Measurements from ENCODE around the gene PROK2.

Gene PROK2

DNA sequence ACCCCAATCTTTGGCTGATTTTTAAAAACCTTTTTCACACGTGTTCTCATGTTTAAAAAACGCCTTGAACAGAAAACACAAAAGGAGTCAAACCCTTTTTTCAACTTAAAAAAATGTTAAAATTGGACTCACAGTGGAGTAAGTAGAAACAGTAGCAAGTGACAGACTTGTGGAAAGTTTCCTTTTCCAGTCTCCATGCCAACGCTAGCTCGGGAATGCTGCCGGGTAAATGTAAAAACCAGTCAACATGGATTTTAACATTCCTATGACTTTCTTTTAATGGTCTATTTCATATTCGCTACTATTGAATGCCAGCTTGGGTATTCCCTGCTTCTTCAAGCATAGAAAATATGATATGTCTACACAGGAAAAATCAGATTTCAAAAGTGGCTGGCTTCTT is 1.6 kb upstream of the PROK2 start:
- DNase-seq (ENCODE audit: low read depth in 2 of 2) = no peak

DNA sequence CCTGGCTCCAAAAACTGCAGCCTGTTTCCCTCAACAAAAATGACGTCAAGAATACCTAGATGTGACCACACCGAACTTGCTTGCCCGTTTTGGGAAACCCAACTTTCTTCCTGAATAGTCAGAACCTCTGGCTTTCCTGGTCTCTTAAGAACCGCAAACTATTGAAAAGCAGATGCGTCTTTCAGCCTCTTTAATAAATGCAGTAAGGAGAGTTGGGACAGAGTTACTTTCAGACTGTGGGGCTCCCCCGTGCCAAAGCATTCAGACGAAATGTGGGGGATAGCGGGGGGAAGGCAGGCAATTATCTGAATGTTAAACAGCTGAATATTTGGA is 1.2 kb upstream of the PROK2 start:
- DNase-seq (ENCODE audit: low read depth in 2 of 2) = no peak

DNA sequence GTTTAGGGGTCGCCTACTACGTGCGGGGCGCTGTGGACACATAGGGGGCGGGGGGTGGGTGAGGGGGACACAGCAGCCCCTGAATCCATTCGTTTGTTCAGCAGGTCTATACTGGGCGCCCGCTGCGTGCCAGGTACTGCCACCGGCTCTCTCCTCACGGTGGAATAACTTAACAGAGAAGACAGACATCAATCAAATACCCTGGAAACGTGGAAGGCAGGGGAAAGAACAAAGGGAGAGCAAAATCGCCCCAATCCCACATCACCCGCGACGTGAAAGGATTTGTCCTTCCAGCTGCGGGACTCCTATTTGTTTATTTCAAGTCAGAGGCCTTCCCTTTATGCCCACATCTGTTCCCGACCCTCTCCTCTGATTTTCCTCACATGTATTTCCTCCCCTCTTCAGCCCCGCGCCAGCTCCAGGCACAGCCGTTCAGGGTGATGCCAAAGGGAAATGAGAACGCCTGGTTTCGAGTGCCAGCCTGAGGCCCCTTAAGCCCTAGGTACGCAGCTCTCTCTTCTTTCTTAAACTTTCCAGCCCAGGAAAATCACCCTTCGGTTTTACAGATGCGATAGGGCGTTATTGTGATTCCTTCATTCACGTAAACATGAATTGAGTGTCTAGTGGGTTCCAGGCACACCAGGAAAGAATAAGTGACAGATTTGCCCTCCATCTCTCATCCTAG is 726 bp upstream of the PROK2 start:
- DNase-seq (ENCODE audit: low read depth in 2 of 2) = no peak

DNA sequence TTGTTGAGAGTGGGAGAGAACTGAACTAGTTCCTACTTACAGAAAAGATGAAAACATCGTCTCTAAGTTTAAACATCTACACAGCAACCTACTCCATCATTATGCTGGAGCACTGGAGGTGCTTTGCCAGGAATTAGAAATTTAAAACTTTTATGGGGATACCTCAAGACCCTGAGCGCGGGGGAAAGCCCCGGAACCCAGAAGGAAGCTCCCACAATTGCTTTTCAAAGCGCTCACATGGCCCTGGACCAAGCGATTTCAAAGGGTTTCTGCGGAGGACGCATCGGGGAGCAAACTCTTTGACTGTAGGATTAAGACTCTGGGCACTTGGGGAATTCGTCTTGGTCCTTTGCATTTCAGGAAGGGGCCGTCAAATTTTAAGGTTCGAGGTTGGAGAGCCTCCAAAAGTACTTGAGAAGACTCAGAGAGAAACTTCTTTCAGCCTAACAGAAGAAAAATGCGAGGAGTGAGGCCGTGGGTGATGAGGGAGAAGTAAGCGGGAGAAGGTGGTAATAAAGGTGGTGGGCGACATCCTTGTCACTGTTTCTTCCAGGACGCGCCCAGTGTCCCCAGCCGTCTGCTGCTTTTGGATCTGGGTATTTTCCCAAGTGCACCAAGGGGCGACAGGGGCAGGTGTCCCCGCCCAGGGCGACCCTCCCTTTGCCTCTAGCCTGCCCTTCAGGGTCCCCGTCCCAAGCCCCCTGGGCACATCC is 591 bp downstream of the PROK2 start:
- no peak for DNase-seq (ENCODE audit: low read depth in 2 of 2)

DNA sequence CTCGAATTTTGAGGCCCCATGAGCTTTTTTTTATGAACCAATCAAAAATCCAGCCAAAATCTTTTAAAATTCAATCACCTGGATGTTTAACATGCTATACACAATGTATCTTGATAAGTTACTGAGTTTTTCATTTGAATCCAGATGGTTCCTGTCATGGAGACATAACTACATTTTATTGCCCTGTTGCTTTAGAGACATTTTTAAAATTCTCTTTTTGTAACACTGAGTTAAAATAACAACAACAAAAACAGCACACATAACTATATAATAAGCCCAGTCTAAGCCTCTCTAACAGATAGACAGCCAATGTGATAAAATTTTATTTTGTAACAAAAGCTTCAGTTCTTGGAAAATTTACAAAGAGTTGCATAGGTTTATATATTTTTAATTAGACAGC is 1.8 kb downstream of the PROK2 start:
- DNase-seq (ENCODE audit: low read depth in 2 of 2) = no peak

DNA sequence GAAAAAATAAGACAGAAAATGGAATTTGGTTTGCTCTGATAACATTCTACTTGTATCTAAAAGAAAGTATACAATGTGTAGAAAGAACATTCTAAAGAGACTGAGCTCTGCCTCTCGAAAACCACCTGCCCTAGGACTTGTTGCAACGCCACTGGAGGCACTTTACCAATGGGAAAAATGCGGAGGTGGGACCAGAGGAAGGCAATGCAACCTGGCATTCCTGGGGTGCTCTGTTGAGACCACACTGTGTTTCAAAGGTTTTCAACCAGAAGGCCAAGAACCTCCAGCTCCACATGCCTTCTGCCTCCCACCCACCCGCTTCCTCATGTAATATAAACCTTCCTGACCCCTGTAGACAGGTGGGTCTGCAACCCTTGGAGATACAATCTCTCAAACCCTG is 4.5 kb downstream of the PROK2 start:
- DNase-seq (ENCODE audit: low read depth in 2 of 2) = no peak

DNA sequence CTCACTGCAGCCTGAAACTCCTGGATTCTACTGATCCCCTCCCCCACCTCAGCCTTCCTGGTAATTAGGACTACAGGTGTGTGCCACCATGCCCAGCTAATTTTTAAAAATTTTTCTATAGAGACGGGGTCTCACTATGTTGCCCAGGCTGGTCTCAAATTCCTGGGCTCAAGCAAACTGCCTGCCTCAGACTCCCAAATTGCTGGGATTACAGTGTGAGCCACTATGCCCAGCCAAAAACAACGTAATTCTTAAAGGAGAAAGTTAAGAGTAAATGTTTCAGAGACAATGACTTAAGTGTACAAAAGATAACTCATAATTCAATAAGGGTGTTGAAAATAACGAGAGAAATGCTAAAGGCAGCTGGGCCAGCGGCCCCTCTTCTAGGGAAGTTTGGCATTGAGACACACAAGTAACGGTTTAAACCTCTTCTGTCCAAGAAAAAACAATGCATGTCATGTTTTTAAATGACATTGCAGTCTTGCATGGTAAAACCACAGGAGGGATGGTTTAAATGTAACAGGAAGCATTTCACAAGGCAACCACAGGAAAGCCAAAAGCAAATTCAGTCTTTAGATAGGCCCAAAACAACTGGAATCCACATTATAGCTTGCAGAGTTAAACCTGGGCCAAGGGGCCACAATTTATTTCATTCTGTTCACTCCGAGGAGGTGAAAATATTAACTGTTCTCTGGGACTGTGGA is 5.1 kb downstream of the PROK2 start:
- no peak for DNase-seq (ENCODE audit: low read depth in 2 of 2)

DNA sequence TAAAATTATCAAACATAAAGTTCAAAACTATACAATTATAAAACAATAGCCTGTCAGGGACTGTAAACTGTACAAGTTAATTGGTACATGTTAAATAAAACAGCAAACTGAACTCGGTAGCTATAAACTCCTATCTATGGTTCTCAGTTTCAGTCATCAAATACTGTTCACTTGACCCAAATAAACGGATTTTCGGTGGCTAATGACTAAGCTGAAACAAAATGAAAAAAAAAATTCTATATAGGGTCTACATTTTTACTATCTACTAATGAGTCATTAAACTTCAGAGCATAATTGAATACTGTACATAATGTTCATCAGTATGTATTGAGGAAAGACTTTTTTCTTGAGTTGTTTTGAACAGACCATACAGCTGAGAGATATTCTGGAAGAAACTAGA is 6.6 kb downstream of the PROK2 start:
- DNase-seq (ENCODE audit: low read depth in 2 of 2) = no peak

DNA sequence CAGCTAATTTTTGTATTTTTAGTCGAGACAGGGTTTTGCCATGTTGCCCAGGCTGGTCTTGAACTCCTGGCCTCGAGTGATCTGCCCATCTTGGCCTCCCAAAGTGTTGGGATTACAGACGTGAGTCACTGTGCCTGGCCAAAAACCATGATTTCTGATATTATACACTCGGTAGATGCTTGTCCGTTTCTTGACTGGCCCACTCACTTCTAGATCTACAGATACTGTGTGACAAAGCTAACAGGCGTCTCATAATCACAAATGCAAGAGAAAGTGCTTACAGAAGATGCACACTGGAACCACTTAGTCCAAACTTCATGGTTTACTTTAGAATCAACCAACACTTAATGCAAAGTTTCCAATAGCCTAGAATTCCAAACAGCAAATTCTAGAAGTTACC is 8.4 kb downstream of the PROK2 start:
- DNase-seq (ENCODE audit: low read depth in 2 of 2) = no peak

DNA sequence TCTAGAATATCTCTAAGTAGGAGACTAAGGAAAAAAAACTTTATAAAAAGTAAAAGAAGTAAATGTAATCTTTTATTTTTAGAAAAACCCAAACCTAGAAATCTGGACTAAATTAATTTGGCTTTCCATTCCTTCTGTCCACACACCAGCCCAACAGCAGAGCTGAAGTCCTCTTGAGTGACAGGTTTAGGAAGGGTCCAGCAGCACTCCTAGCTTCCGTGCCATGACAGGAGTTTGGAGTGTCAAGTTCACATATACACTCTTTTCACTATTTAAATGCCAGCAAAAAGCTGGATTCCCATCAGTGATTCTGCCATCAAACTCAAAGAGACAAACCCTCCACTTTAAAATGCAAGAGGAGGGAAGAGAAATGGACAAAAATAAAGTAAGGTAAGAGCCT is 13.1 kb downstream of the PROK2 start:
- DNase-seq (ENCODE audit: low read depth in 2 of 2) = no peak

DNA sequence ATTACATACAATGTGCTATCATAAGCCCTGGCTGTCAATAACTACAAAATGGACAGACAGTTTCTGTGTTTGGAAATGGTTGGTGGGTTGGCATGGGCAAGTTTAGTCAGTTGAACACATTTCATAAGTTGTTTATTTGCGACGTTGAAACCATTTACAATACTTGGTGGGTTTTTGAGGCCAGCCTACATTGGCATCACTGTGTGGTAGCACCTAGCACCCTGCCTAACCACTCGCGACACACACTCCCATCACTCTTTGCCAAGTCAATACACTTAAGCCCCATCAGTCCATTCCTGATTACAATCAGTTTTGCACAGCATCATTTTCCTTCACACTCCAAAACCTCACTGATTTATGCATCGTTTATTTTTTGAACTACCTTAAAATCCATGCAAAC is 13.8 kb downstream of the PROK2 start:
- DNase-seq (ENCODE audit: low read depth in 2 of 2) = no peak

DNA sequence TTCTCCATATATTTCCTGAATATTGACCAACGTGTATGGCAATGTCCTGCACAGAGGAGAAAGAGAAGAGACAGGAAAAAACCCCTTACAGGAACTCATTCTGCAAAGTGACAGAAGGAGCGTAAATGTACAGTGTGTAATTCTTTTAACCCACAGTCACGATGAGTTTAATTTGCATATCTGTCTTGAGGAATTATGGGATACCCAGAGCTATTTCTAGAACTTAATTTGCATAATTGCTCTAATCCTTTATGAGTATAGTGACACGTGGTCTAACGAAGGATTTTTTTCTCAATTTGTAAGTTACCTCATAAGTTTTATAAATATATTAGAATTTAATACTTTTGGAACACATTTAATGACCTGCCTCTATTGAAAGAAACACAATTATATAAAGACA is 21.5 kb downstream of the PROK2 start:
- no peak for DNase-seq (ENCODE audit: low read depth in 2 of 2)

DNA sequence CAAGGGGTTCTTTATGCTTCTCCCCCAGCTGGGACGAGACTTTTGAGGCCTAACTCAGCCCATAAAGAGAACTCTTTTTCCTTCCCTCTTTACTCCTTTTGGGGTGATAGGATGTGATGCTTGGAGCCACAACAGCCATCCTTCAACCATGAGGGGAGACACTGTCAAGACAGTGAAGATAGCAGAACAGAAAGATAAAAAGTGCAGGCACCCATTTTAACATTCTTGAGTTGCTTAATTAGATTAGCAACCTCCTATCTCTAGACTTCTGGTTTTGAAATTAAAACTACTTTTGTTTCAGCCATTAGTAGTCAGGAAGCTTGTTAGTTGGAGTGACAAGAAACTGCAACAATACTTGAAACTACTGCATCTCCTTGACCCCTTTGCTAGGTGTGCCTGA is 24.8 kb downstream of the PROK2 start:
- DNase-seq (ENCODE audit: low read depth in 2 of 2) = no peak

DNA sequence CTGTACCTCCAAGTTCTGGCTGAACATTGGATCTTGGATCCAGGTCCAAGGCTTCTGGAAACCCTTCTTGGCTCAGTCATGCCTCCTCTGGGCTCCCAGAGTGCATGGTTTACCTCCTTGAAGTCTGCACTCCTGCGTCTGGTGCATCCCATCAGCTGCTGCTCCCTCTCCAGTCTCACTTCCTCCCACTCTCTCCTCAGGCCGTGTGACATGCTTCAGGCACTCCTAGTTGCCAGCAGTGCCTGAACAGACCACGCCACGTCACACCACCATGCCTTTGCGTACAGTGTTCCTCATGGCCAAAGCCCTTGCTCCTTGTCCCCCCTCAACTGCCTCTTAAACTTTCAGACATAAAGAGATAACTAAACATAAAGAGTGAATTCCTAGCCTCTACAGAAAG is 25.5 kb downstream of the PROK2 start:
- no peak for DNase-seq (ENCODE audit: low read depth in 2 of 2)

DNA sequence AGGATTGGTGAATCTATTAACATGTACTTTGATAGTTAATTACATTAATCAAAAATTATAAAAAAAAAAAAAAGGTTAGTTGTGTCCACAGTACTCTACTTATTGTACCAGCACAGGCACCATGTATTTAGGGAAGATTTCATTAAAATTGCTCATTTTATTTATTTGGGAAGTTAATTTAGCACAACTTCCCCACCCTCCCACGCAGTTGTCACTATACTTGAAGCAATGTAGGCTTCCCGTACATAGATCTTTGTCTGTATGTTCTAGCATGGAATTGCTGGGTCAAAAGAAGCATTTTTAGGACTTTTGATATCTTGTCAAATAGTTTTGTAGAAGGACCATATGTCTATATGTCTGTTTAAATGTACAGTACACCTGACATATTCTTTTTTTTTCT is 26.9 kb downstream of the PROK2 start:
- no peak for DNase-seq (ENCODE audit: low read depth in 2 of 2)

DNA sequence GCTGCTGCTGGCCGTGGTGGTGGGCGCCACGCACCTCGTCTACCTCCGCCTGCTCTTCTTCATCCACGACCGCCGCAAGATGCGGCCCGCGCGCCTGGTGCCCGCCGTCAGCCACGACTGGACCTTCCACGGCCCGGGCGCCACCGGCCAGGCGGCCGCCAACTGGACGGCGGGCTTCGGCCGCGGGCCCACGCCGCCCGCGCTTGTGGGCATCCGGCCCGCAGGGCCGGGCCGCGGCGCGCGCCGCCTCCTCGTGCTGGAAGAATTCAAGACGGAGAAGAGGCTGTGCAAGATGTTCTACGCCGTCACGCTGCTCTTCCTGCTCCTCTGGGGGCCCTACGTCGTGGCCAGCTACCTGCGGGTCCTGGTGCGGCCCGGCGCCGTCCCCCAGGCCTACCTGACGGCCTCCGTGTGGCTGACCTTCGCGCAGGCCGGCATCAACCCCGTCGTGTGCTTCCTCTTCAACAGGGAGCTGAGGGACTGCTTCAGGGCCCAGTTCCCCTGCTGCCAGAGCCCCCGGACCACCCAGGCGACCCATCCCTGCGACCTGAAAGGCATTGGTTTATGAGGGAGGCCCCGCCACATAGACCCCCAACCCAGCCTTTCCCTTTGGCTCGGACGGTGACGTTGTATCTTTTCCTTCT is 30.2 kb downstream of the PROK2 start:
- DNase-seq (ENCODE audit: low read depth in 2 of 2) = no peak

DNA sequence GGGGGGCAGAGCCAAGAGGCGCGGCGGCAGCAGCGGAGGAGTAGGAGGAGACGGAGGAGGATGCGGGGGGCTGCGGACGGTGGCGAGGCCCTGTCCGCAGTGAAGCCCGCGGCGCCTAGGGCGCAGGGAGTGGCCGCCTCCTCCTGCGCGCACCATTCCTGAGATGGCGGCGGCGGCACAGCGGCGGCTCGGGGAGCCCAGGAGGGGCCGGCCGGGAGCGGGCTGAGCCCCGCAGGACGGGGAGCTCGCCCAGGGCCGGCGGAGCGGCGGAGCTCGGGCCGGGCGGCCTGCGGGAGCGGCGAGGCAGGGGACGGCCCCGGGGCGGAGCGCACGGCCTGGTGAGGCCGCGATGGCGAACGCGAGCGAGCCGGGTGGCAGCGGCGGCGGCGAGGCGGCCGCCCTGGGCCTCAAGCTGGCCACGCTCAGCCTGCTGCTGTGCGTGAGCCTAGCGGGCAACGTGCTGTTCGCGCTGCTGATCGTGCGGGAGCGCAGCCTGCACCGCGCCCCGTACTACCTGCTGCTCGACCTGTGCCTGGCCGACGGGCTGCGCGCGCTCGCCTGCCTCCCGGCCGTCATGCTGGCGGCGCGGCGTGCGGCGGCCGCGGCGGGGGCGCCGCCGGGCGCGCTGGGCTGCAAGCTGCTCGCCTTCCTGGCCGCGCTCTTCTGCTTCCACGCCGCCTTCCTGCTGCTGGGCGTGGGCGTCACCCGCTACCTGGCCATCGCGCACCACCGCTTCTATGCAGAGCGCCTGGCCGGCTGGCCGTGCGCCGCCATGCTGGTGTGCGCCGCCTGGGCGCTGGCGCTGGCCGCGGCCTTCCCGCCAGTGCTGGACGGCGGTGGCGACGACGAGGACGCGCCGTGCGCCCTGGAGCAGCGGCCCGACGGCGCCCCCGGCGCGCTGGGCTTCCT is 31.0 kb downstream of the PROK2 start, which contains the start of gene GPR27:
TSS of gene GPR27 (plus strand) at position 155 of the 909 bp plus-strand sequence. CDS start at position 350, 195 bp downstream.
- peak in 1 of 2 experiments; percentile 3 for DNase-seq (ENCODE audit: low read depth in 2 of 2)

DNA sequence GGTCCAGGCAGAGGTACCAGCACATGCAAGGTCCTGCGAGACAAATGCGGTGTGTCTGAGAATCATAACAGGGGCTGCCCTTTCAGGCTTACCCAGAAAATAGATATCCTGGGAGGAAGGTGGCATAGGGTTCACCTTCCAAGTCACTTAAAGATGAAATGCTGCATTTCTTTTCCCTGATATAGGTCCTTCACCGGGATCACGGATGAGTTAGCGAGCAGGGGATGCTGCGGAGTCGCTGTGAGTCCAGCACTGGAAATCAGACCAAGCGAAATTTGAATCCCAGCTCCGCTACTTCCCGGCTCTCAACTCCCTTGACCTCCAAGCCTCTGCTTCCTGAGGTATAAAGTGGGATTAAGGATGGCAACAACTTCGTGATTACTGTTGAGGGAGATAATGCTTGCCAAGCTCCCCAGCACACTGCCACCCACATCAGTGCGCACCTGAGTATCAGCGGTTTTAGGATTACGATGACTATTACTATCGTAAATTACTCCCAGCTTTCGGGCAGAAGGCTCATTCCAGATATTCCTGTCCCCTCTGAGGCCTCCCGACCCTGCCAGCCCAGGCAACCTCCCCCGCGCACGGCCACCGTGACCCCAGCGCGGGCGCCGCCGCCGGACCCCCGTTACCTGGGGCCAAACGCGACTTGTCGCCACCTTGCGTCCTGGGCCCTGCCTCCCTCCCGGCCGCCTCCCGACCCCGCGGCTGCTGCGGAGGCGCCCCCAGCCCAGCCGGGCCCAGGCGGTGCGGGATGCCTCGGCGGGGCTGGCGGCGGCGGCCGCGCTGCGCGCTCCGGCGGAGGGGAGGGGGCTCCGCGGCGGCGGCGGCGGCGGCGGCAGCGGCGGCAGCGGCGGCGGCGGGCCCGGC is 31.9 kb downstream of the PROK2 start:
- DNase-seq (ENCODE audit: low read depth in 2 of 2) = no peak

DNA sequence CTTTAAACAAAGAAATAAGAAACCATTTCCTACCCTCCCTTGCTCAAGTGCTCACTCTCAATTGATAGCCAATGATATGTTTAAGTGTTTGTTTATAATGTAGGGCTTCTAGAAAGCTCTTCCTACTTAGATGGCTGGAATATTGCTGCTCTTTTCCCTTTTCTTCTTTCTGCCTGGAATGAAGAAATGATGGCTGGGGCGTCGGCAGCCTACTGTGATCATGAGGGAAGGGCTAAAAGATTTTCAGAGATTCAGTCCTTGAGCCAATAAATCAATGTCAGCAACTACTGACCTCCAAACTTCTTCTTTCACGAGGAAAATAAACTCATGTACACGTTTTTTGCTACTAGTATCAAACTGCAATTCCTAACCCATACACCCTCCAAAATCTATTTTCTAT is 33.3 kb downstream of the PROK2 start:
- no peak for DNase-seq (ENCODE audit: low read depth in 2 of 2)

DNA sequence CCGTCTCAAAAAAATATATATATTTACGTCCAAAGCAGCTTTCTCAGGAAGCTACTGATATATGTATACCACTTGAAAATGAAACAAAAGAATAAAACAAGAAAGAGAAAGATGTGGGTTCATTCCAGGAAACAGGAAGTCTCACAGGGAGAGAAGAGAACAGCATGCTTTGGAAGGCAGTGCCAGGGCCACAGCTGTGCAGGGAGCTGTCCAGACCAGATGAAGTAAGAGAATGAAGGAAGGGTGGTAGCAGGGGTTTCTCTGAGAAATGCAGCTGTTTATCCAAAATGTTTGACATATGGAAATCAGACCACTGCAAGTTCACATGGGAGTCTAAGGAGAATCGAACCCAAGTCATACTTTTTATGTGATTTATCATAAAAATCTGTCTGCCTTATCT is 40.2 kb downstream of the PROK2 start:
- DNase-seq (ENCODE audit: low read depth in 2 of 2) = no peak

DNA sequence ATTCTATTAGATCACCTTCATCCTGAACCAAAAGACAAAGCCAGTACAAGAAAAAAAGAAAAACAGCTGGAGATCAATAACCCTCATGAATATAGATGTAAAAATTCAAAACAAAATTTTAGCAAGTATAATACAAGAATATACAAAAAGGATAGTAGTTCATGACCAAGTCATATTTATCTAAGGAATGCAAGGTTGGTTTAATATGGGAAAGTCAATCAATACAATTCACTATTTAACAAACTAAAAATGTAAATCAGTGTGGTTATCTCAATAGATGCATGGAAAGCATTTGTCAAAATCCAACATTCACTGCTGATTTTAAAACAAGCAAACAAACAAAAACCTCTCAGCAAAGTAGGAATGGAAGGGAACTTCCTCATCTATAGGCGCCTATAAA is 42.3 kb downstream of the PROK2 start:
- DNase-seq (ENCODE audit: low read depth in 2 of 2) = no peak
